ENCODE measurements around the gene ASGR1.

The ASGR1 gene

GRCh38 chr17:7216242-7217112 lies 37.3 kb upstream of the ASGR1 start:
- no peak for DNase-seq (ENCODE audit: low read depth in 2 of 2, low spot score in 1 of 2)

GRCh38 chr17:7215652-7216180 lies 36.5 kb upstream of the ASGR1 start:
- no peak for DNase-seq (ENCODE audit: low read depth in 2 of 2, low spot score in 1 of 2)

- DNase-seq (ENCODE audit: low read depth in 2 of 2, low spot score in 1 of 2) = no peak
These were observed 36.0 kb upstream of the ASGR1 start for GRCh38 chr17:7215136-7215638.

GRCh38 chr17:7214300-7215135 lies 35.3 kb upstream of the ASGR1 start:
- DNase-seq (ENCODE audit: low read depth in 2 of 2, low spot score in 1 of 2) = peak; percentile 97

GRCh38 chr17:7213895-7214299 lies 34.7 kb upstream of the ASGR1 start:
- DNase-seq (ENCODE audit: low read depth in 2 of 2, low spot score in 1 of 2) = no peak

- DNase-seq (ENCODE audit: low read depth in 2 of 2, low spot score in 1 of 2) = no peak
These were observed 32.5 kb upstream of the ASGR1 start for GRCh38 chr17:7211491-7212273.

- DNase-seq (ENCODE audit: low read depth in 2 of 2, low spot score in 1 of 2) = no peak
These were observed 29.7 kb upstream of the ASGR1 start for GRCh38 chr17:7208754-7209460.

- DNase-seq (ENCODE audit: low read depth in 2 of 2, low spot score in 1 of 2) = no peak
These were observed 28.9 kb upstream of the ASGR1 start for GRCh38 chr17:7208027-7208571.

GRCh38 chr17:7207120-7208001 lies 28.2 kb upstream of the ASGR1 start:
- DNase-seq (ENCODE audit: low read depth in 2 of 2, low spot score in 1 of 2) = no peak

- no peak for DNase-seq (ENCODE audit: low read depth in 2 of 2, low spot score in 1 of 2)
These were observed 26.4 kb upstream of the ASGR1 start for GRCh38 chr17:7205561-7205960.

GRCh38 chr17:7204828-7205461 lies 25.8 kb upstream of the ASGR1 start:
- DNase-seq (ENCODE audit: low read depth in 2 of 2, low spot score in 1 of 2) = peak; percentile 84 to 89

GRCh38 chr17:7204336-7204735 lies 25.2 kb upstream of the ASGR1 start:
- no peak for DNase-seq (ENCODE audit: low read depth in 2 of 2, low spot score in 1 of 2)

GRCh38 chr17:7203391-7203790 lies 24.2 kb upstream of the ASGR1 start:
- no peak for DNase-seq (ENCODE audit: low read depth in 2 of 2, low spot score in 1 of 2)

- no peak for DNase-seq (ENCODE audit: low read depth in 2 of 2, low spot score in 1 of 2)
These were observed 17.7 kb upstream of the ASGR1 start for GRCh38 chr17:7196651-7197401.

GRCh38 chr17:7195971-7196370 lies 16.8 kb upstream of the ASGR1 start:
- no peak for DNase-seq (ENCODE audit: low read depth in 2 of 2, low spot score in 1 of 2)

GRCh38 chr17:7192271-7192937 lies 13.2 kb upstream of the ASGR1 start:
- DNase-seq (ENCODE audit: low read depth in 2 of 2, low spot score in 1 of 2) = no peak

- no peak for DNase-seq (ENCODE audit: low read depth in 2 of 2, low spot score in 1 of 2)
These were observed 12.6 kb upstream of the ASGR1 start for GRCh38 chr17:7191571-7192270.
